GM10266 (cell line): ENCODE measurements around the gene ZDHHC4.
"Not testable (repeated sequence)": the region's sequence is repeated elsewhere in the genome, so short reads cannot be mapped to it uniquely, and the experiment has no call there.

ENCODE experiments used
- DNase-seq: peaks from one replicate; pipeline ENCODE4 v3.0.0; 2012; ENCODE audit errors: extremely low spot score
- CTCF ChIP-seq: IDR thresholded peaks from 2 replicates; pipeline ENCODE4 v1.5.1; 2012; ENCODE audit warnings: mild to moderate bottlenecking, low read depth; ENCODE audit not compliant: control insufficient read depth, insufficient read depth; ENCODE audit errors: missing control alignments

The ZDHHC4 gene

GRCh38 chr7:6631605-6632004 is 54.4 kb downstream of the ZDHHC4 start:
- no peak for DNase-seq
- TF ChIP-seq CTCF = no peak

DNA sequence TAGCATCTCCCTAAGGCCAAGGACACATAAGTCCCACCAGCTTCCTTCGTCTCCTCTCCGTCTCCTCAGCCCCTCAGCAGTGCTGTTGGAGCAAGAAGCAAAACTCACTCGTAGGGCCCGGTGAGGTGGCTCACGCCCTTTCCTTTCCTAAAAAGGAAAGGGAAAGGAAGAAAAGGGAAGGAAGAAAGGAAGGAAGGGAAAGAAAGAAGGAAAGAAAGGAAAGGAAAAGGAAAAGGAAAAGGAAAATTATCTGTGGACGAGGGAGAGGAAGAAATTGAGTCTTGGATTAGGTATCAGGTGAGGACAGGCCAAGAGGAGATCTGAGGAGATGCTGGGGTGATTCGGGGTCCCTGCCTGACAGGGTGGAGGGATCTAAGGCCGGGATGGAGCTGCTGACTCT is 56.8 kb downstream of the ZDHHC4 start:
- no peak for TF ChIP-seq CTCF
- no peak for DNase-seq

DNA sequence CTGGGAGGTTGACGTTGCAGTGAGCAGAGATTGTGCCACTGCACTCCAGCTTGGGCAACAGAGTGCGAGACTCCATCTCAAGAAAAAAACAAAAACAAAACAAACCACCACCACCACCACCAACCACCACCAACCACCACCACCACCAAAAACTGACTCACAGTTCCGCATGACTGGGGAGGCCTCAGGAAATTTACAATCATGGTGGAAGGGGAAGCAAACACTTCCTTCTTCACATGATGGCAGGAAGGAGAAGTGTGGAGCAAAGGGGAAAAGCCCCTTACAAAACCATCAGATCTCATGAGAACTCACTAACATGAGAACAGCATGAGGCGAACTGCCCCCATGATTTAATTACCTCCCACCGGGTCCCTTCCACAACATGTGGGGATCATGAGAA is 57.7 kb downstream of the ZDHHC4 start:
- not testable (repeated sequence) for DNase-seq

- no peak for TF ChIP-seq CTCF
- peak; percentile 97 for DNase-seq
Measured at GRCh38 chr7:6636741-6637543, 59.7 kb downstream of the ZDHHC4 start, which contains the start of gene ZNF316. TSS of gene ZNF316 (plus strand) at chr7:6637318. CDS start at chr7:6642410, 5,092 bp downstream.

- peak; percentile 50 for TF ChIP-seq CTCF
- peak; percentile 97 for DNase-seq
Measured at GRCh38 chr7:6637544-6638229, 60.4 kb downstream of the ZDHHC4 start.
